Ovary (tissue), 9 donors: ENCODE measurements around the gene TAF4. TPM values are rescaled to one million over a fixed set of nuclear protein-coding genes. Genes with fewer than 3 reads are reported as not detected.
A peak's percentile ranks its signal among the peaks of the same experiment; 100 is the strongest.

Experiments used
- DNase-seq, 5 donors: peaks; one replicate each; pipeline ENCODE4 v3.0.0-alpha.2; 2019 to 2020
- H3K27ac ChIP-seq, 2 donors: fragments of 200-600 bp; one replicate each; pipeline versions ENCODE4 v1.5.1 to v1.8.0; 2019 to 2022
- H3K27me3 ChIP-seq: fragments of 200-600 bp; one replicate; pipeline ENCODE4 v1.8.0; 2022
- H3K36me3 ChIP-seq: fragments of 200-600 bp; sonication (generic); one replicate; pipeline ENCODE4 v1.5.1; 2019
- H3K4me1 ChIP-seq: one replicate; pipeline ENCODE4 v1.8.1; 2013; ENCODE audit warnings: mild to moderate bottlenecking, moderate library complexity; ENCODE audit not compliant: insufficient read depth
- H3K4me3 ChIP-seq: fragments of 200-600 bp; sonication (generic); one replicate; pipeline ENCODE4 v1.5.1; 2017
- H3K9me3 ChIP-seq, 2 donors: fragments of 200-600 bp in 1 of 2; sonication (generic) in 1 of 2; one replicate each; pipeline versions ENCODE4 v1.5.1 to v1.8.1; 2013 to 2019; ENCODE audit warnings: mild to moderate bottlenecking in 1 of 2, moderate library complexity in 1 of 2
- CTCF ChIP-seq, 3 donors: fragments of 450-650 bp in 2 of 3; fragments of 200-600 bp in 1 of 3; IDR thresholded peaks; one replicate each; pipeline versions ENCODE4 v1.5.1 to v1.8.0; 2016 to 2022; ENCODE audit warnings: antibody characterized with exemption in 3 of 3, mild to moderate bottlenecking in 1 of 3
- EP300 ChIP-seq: sonication (generic); formaldehyde crosslinking; IDR thresholded peaks from one replicate; pipeline ENCODE4 v1.6.1; 2017; ENCODE audit warnings: antibody characterized with exemption
- POLR2A ChIP-seq: fragments of 450-650 bp; IDR thresholded peaks from one replicate; pipeline ENCODE4 v1.6.1; 2017; ENCODE audit warnings: antibody characterized with exemption, mild to moderate bottlenecking, moderate library complexity
- WGBS, 3 donors: extraction: QIAGEN DNeasy Blood & Tissue Kit in 1 of 3; methylation state at CpG; one replicate each; pipeline versions ENCODE4 v1.1.5 to v1.1.7; 2013 to 2017; 5-methylcytosine and 5-hydroxymethylcytosine counted together
- intact Hi-C, 4 donors: fragments of 100-400 bp; cut with DNase I; formaldehyde crosslinking; loops; one replicate each; pipeline versions ENCODE4 v1.11.0 to v1.15.1; 2022 to 2023
- polyA plus RNA-seq, 2 donors: library from polyadenylated mRNA; stranded (reverse); fragments of 200-250 nt in 1 of 2; fragments of 350-450 nt in 1 of 2; fragmentation: Illumina TruSeq in 1 of 2; extraction: RNeasy Lipid Tissue Mini Kit (QIAGEN cat#74804) in 1 of 2; gene quantifications; one replicate each; pipeline ENCODE4 v1.2.3, GENCODE V29; 2013 to 2014
- total RNA-seq, 7 donors: library from RNA; depleted of rRNA in 2 of 7; stranded (reverse); fragments of >200 nt in 2 of 7; fragmentation: NEBNext Ultra II Directional in 3 of 7; extraction: Animal tissue kit (Norgen Biotek cat#: 25700) in 3 of 7; gene quantifications; one replicate each; pipeline versions ENCODE4 v1.1.0 to v1.2.4, GENCODE V29; 2016 to 2023
- donor health status: DM: no; HTN: no; CAD: no; lungs with moderate emphysema.
- donor health status: DM: no; HTN: no; CAD: no.
- donor health status: Bipolar disorder and iron deficiency.
- donor health status: DM: yes; HTN: yes; CAD: no.
- donor health status: DM: no; HTN: no; CAD: no.
- donor health status: DM: yes; HTN: yes; CAD: no.

TAF4 gene
- total and polyA plus RNA-seq, 9 donors = 9.3 to 34.7 (median 19.8) TPM

- Histone ChIP-seq H3K9me3 (no peaks in the 10 kb centered on the region), H3K36me3 (no peaks in the 10 kb centered on the region), H3K27me3 (no peaks in the 10 kb centered on the region), H3K27ac (peak overlapping the region in 1 of 2 donors; percentile 83), H3K4me3 (no peak overlapping the region), H3K4me1 (peaks cover 22% of the 10 kb centered on the region)
- peak in 1 of 5 donors; percentile 29 for DNase-seq
- TF ChIP-seq EP300 = no peak
- TF ChIP-seq CTCF (IDR thresholded peaks at IDR 0.05) = no peak
- no peak for TF ChIP-seq POLR2A
- WGBS, 3 donors = 87 to 92% (median 90%) methylated on average over 20 of the region's 20 CpGs
- intact Hi-C loops = no loop called here
Observed at GRCh38 chr20:62045118-62045517, 20.6 kb downstream of the TAF4 start.

GRCh38 chr20:62044631-62045030 is 21.1 kb downstream of the TAF4 start:
- no peak overlapping the region for H3K4me3 ChIP-seq
- TF ChIP-seq EP300 (no peak), POLR2A (no peak), CTCF (IDR thresholded peaks at IDR 0.05) (no peak)
- no peaks in the 10 kb centered on the region for H3K27me3 ChIP-seq
- intact Hi-C loops = no loop called here
- H3K27ac ChIP-seq = peak overlapping the region in 1 of 2 donors; percentile 83
- WGBS, 3 donors = 37 to 47% (median 44%) methylated on average over 6 of the region's 6 CpGs
- peak in 1 of 5 donors; percentile 30 for DNase-seq
- H3K9me3 ChIP-seq = no peaks in the 10 kb centered on the region
- H3K4me1 ChIP-seq = peaks cover 21% of the 10 kb centered on the region
- H3K36me3 ChIP-seq = no peaks in the 10 kb centered on the region

- H3K9me3 ChIP-seq = no peaks in the 10 kb centered on the region
- peak; percentile 81 to 91 (median 86) for DNase-seq
- peak overlapping the region; percentile 17 to 83 for H3K27ac ChIP-seq
- no peak overlapping the region for H3K4me3 ChIP-seq
- no peaks in the 10 kb centered on the region for H3K36me3 ChIP-seq
- no peak for TF ChIP-seq CTCF (IDR thresholded peaks at IDR 0.05)
- no peak for TF ChIP-seq POLR2A
- no peak for TF ChIP-seq EP300
- H3K4me1 ChIP-seq = peaks cover 21% of the 10 kb centered on the region
- intact Hi-C loops = no loop called here
- no peaks in the 10 kb centered on the region for H3K27me3 ChIP-seq
- 42 to 56% (median 42%) methylated on average over 17 of the region's 17 CpGs for WGBS, 3 donors
Observed at GRCh38 chr20:62043131-62043914, 22.4 kb downstream of the TAF4 start.

GRCh38 chr20:62042025-62042820 is 23.5 kb downstream of the TAF4 start:
- TF ChIP-seq EP300 = no peak
- no peak for TF ChIP-seq POLR2A
- no peak for TF ChIP-seq CTCF (IDR thresholded peaks at IDR 0.05)
- intact Hi-C loops = no loop called here
- 82 to 87% (median 83%) methylated on average over 22 of the region's 22 CpGs for WGBS, 3 donors
- Histone ChIP-seq H3K27me3 (no peaks in the 10 kb centered on the region), H3K9me3 (no peaks in the 10 kb centered on the region), H3K36me3 (no peaks in the 10 kb centered on the region), H3K27ac (peak overlapping the region; percentile 17 to 83), H3K4me1 (peaks cover 21% of the 10 kb centered on the region), H3K4me3 (no peak overlapping the region)
- peak in 3 of 5 donors; percentile 28 to 34 (median 30) for DNase-seq
